GM12874 (cell line): ENCODE measurements around the gene CFAP210.

Source experiments
- TF ChIP-seq, protein P1 (sequence below): IDR thresholded peaks from 2 replicates; pipeline ENCODE4 v1.5.1; 2011; ENCODE audit warnings: low read depth, mild to moderate bottlenecking, control low read depth, low read length, moderate library complexity; ENCODE audit not compliant: insufficient read depth

The CFAP210 gene

DNA sequence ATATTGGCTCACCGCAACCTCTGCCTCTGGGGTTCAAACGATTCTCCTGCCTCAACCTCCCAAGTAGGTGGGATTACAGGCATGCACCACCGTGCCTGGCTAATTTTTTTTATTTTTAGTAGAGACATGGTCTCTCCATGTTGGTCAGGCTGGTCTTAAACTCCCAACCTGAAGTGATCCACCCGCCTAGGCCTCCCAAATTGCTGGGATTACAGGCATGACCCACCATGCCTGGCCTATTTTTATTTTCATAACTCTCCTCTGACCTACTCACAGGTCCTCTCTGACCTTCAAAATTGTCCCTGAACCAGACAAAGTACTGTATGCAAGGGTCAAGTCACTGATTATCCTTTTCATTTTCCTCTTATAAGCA is 23.5 kb upstream of the CFAP210 start:
- TF ChIP-seq, protein P1, sequence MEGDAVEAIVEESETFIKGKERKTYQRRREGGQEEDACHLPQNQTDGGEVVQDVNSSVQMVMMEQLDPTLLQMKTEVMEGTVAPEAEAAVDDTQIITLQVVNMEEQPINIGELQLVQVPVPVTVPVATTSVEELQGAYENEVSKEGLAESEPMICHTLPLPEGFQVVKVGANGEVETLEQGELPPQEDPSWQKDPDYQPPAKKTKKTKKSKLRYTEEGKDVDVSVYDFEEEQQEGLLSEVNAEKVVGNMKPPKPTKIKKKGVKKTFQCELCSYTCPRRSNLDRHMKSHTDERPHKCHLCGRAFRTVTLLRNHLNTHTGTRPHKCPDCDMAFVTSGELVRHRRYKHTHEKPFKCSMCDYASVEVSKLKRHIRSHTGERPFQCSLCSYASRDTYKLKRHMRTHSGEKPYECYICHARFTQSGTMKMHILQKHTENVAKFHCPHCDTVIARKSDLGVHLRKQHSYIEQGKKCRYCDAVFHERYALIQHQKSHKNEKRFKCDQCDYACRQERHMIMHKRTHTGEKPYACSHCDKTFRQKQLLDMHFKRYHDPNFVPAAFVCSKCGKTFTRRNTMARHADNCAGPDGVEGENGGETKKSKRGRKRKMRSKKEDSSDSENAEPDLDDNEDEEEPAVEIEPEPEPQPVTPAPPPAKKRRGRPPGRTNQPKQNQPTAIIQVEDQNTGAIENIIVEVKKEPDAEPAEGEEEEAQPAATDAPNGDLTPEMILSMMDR: no peak

DNA sequence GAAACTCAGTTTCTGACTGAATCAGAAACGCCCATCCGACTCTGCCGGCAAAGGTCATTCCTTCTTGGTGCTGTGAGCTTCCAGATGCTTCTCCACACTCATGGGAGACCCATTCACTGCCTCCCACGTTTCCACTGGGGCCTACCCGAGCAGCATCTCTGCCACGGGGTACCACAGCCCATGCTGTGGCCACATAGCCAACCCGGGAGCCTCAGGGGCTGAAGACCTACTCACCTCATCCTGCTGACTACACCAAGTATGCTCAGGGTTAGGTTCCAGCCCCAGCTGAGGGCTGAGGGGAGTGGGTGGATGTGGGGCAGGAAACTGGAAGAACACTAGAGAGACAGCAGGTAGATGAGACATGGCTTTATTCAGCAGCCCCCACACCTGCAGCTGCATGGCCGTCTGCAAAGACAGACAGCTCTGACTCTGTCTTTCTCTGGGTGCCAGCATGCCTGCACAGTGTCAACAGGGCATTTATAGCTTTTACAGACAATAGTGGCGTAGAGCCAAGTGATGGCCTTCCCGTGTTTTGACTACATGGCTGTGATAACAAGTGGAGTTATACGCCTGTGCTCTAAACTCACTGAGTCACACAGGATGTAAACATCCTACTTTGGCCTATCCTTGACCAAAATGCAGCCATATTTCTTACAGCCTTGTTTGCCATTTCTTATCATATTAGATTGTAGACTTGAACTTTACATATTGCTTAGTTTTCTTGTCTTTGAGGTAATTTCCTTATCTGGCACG is 22.9 kb upstream of the CFAP210 start:
- TF ChIP-seq, protein P1: no peak

DNA sequence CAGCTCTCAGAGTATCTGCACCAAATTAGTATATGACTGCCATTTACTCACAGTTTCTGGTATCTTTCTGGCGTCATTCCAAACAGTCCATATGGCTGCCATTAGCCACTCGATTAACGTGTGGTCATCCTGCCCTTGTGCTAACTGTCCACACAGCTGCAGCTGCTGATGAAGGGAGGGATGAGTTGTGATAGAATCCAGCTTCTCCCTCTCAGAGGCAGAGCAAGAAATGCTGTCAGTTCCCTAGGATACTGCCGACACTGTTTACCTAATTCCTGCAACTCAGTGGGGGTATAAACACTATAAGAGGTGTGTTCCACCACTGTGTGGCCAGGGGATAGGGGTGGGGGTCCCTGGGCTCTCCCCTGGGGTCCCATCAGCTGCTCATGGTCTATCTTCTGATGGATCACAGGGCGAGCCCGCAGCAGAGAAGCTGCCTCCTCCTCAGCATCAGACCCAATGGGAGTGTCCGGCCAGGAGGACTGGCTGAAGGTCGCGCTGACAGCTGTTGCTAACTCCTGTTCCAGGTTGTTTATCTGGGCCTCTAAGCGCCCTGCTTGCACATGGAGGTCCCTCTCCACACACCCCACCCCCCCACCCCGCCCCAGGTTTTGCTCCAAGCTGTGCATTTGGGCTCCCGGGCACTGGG is 22.2 kb upstream of the CFAP210 start:
- TF ChIP-seq, protein P1: no peak

DNA sequence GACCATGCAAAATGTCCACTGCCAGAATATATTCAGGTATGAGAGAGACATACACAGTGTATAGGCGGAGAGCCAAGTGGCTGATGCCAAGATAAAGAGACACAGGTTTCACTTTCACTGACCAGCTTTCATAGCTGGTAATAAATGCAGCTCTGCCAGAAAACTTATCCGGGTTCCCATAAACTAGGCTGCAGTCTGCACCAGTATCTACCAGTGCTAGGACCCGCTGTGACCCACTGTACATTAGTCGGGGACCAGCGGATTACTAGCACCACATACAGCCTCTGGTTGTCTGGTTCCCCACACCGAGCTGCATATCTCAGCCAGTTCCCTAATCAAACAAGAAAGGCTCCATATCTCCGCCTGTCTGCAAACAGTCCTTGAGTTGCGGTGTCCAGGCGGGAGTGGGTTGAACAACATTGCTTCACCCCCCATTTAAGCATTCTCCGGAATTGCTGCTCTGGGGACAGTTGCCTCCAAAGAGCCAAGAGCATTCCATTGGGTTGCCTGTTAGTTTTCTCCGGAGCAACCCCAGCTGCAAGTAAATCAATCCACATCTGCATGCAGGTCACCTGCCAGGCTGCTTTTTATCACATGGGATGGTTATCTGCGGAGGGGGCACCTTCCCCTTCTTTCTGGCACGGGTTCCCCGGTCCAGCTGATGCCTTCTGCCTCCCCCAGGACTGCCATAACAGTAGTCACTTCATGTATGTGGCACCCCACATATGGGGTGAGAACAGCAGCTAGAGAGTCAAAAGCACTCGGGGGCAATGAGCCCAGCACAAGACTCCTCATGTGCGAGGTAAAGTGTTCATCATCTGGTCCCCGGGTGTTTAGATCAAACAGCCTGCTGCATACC is 21.4 kb upstream of the CFAP210 start:
- TF ChIP-seq, protein P1: no peak

DNA sequence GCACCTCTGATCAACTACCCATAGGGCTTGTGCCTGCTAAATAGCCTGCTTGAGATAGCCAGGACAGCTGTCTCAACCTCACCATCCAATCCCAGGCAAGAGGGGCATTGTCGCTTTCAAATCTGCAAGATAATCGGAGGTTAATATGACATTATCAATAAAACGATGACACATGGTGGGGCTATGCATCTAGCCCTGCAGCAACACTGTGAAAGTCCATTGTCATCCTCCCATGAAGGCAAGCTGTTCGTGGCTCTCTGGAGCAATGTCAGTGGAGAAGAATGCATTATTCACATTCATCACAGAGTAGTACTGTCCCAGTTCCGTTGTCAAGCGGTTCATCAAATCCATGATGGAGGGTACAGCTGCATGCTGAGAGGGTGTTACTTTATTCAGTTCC is 20.5 kb upstream of the CFAP210 start:
- TF ChIP-seq, protein P1: no peak

DNA sequence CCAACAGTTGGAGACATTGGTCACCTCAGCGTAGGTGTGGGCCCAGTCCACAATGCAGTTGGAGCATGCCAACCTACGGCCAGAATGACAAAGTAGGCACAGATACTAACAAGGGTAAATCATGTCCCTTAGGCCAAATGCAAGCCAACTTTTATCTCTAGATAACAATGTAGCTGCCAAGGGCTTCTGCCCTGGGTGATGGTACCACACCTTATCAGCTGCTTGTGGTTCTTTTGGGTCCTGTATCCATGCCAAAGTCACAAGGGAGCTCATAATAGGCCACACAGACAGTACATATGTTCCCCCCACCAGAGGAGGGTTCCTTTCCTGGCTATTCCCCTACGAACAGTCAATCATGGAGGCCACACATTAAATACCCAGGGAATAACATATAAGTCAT is 19.1 kb upstream of the CFAP210 start:
- TF ChIP-seq, protein P1: no peak

DNA sequence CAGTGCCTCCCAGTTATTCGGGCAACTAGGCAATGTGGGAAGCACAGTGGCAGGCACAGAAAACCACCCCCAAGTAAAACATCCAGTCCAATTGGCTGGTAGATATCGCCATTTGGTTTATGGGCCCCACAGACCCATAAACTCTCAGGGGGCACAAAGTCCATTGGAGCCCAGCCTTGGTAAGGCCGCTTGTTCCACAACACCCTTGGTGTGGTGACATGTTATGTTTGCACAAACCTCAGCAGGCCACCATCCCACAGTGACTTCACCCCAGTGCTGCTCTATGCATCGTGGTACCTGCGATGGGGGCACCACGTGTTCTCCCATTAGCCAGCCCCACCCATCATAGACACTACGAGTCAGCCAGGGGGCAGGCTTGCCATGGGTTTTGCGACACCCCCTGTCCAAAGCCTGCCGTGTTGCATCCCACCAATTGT is 18.6 kb upstream of the CFAP210 start:
- TF ChIP-seq, protein P1: no peak
